Limb (tissue), 2 donors: ENCODE data around the gene ADD3.

Source experiments
- DNase-seq, 2 donors: peaks; one replicate each; pipeline ENCODE4 v3.0.0-alpha.2; 2016; ENCODE audit errors: extremely low spot score in 2 of 2

Gene ADD3

GRCh38 chr10:110059925-110060324 lies 52.1 kb downstream of the ADD3 start:
- DNase-seq, result no peak

- no peak for DNase-seq
Observed at GRCh38 chr10:110061687-110062086, 53.9 kb downstream of the ADD3 start.

GRCh38 chr10:110065269-110065668 lies 57.5 kb downstream of the ADD3 start:
- no peak for DNase-seq

- DNase-seq, result no peak
Observed at GRCh38 chr10:110067960-110068770, 60.4 kb downstream of the ADD3 start.

- no peak for DNase-seq
Observed at GRCh38 chr10:110068780-110069179, 61.0 kb downstream of the ADD3 start.

GRCh38 chr10:110069502-110069982 lies 61.8 kb downstream of the ADD3 start:
- no peak for DNase-seq

GRCh38 chr10:110073896-110074295 lies 66.1 kb downstream of the ADD3 start:
- no peak for DNase-seq

GRCh38 chr10:110074298-110074697 lies 66.5 kb downstream of the ADD3 start:
- no peak for DNase-seq

GRCh38 chr10:110074758-110075671 lies 67.2 kb downstream of the ADD3 start:
- peak in 1 of 2 donors; percentile 93 for DNase-seq

GRCh38 chr10:110075686-110076085 lies 67.9 kb downstream of the ADD3 start:
- no peak for DNase-seq

GRCh38 chr10:110076559-110077318 lies 69.0 kb downstream of the ADD3 start:
- DNase-seq, result no peak

GRCh38 chr10:110077436-110078130 lies 69.8 kb downstream of the ADD3 start:
- DNase-seq, result no peak

- DNase-seq, result no peak
Observed at GRCh38 chr10:110078317-110078716, 70.5 kb downstream of the ADD3 start.

GRCh38 chr10:110081911-110082310 lies 74.1 kb downstream of the ADD3 start:
- DNase-seq, result no peak

- no peak for DNase-seq
Observed at GRCh38 chr10:110083884-110084283, 76.1 kb downstream of the ADD3 start.

- DNase-seq, result no peak
Observed at GRCh38 chr10:110087682-110088081, 79.9 kb downstream of the ADD3 start.

GRCh38 chr10:110088367-110089104 lies 80.8 kb downstream of the ADD3 start:
- no peak for DNase-seq

GRCh38 chr10:110091830-110092229 lies 84.0 kb downstream of the ADD3 start:
- no peak for DNase-seq

- DNase-seq, result no peak
Observed at GRCh38 chr10:110093722-110094121, 85.9 kb downstream of the ADD3 start.

- no peak for DNase-seq
Observed at GRCh38 chr10:110094786-110095185, 87.0 kb downstream of the ADD3 start.
